Trophoblast cell (in vitro differentiated cells and primary cell): ENCODE measurements around the gene PRPF18.

Source experiments
- DNase-seq, 2 donors: peaks; one replicate each; pipeline ENCODE4 v3.0.0-alpha.2; 2016
- H2AFZ ChIP-seq: 2 replicates; pipeline ENCODE4 v1.6.1; 2013; ENCODE audit warnings: low read length, moderate library complexity, mild to moderate bottlenecking; ENCODE audit not compliant: insufficient read depth, poor library complexity
- H2AK5ac ChIP-seq: 2 replicates; pipeline ENCODE4 v1.6.1; 2013; ENCODE audit warnings: mild to moderate bottlenecking, low read length
- H2BK120ac ChIP-seq: 2 replicates; pipeline ENCODE4 v1.6.1; 2013; ENCODE audit warnings: low read length, mild to moderate bottlenecking, moderate library complexity; ENCODE audit not compliant: insufficient read depth, poor library complexity
- H2BK12ac ChIP-seq: 2 replicates; pipeline ENCODE4 v1.6.1; 2013; ENCODE audit warnings: mild to moderate bottlenecking, low read length, moderate library complexity
- H2BK5ac ChIP-seq: 2 replicates; pipeline ENCODE4 v1.6.1; 2013; ENCODE audit warnings: low read length, low read depth, moderate library complexity, mild to moderate bottlenecking; ENCODE audit not compliant: poor library complexity
- H3K14ac ChIP-seq: 2 replicates; pipeline ENCODE4 v1.6.1; 2013; ENCODE audit warnings: mild to moderate bottlenecking, low read length
- H3K18ac ChIP-seq: 2 replicates; pipeline ENCODE4 v1.6.1; 2013; ENCODE audit warnings: mild to moderate bottlenecking, low read length
- H3K23ac ChIP-seq: 2 replicates; pipeline ENCODE4 v1.6.1; 2013; ENCODE audit warnings: low read length
- H3K27ac ChIP-seq: 2 replicates; pipeline ENCODE4 v1.5.1; 2013; ENCODE audit warnings: low read depth, mild to moderate bottlenecking, inconsistent platforms, low read length, moderate library complexity
- H3K27me3 ChIP-seq: 2 replicates; pipeline ENCODE4 v1.6.1; 2013; ENCODE audit warnings: inconsistent platforms, mild to moderate bottlenecking, low read length, moderate library complexity; ENCODE audit not compliant: insufficient read depth
- H3K36me3 ChIP-seq, 2 experiments: 1 replicate in 1 of 2; 2 replicates in 1 of 2; pipeline ENCODE4 v1.6.1; 2013; ENCODE audit warnings: low read length in 2 of 2, mild to moderate bottlenecking in 2 of 2, moderate library complexity in 1 of 2; ENCODE audit not compliant: insufficient read depth in 2 of 2, control insufficient read depth in 1 of 2
- H3K4ac ChIP-seq: 2 replicates; pipeline ENCODE4 v1.6.1; 2013; ENCODE audit warnings: low read depth, mild to moderate bottlenecking, low read length, moderate library complexity
- H3K4me1 ChIP-seq, 2 experiments: 1 replicate in 1 of 2; 2 replicates in 1 of 2; pipeline ENCODE4 v1.6.1; 2013; ENCODE audit warnings: low read length in 2 of 2, mild to moderate bottlenecking in 2 of 2, moderate library complexity in 1 of 2; ENCODE audit not compliant: insufficient read depth in 2 of 2, control insufficient read depth in 1 of 2
- H3K4me2 ChIP-seq: 2 replicates; pipeline ENCODE4 v1.6.1; 2013; ENCODE audit warnings: inconsistent platforms, mild to moderate bottlenecking, low read length, moderate library complexity
- H3K4me3 ChIP-seq: 2 replicates; pipeline ENCODE4 v1.5.1; 2013; ENCODE audit warnings: mild to moderate bottlenecking, low read depth, low read length, inconsistent platforms
- H3K79me1 ChIP-seq: one replicate; pipeline ENCODE4 v1.6.1; 2013; ENCODE audit warnings: low read length
- H3K79me2 ChIP-seq: 2 replicates; pipeline ENCODE4 v1.6.1; 2013; ENCODE audit warnings: low read length, mild to moderate bottlenecking; ENCODE audit not compliant: control insufficient read depth, insufficient read depth, poor library complexity
- H3K9ac ChIP-seq: 2 replicates; pipeline ENCODE4 v1.6.1; 2013; ENCODE audit warnings: mild to moderate bottlenecking, low read length
- H3K9me3 ChIP-seq: 2 replicates; pipeline ENCODE4 v1.6.1; 2013; ENCODE audit warnings: low read depth, mild to moderate bottlenecking, control low read depth, inconsistent platforms, low read length; ENCODE audit not compliant: insufficient read depth
- H4K12ac ChIP-seq: 2 replicates; pipeline ENCODE4 v1.6.1; 2013; ENCODE audit warnings: low read depth, mild to moderate bottlenecking, low read length, moderate library complexity
- H4K8ac ChIP-seq: 2 replicates; pipeline ENCODE4 v1.6.1; 2013; ENCODE audit warnings: low read depth, mild to moderate bottlenecking, low read length, moderate library complexity
- H4K91ac ChIP-seq: one replicate; pipeline ENCODE4 v1.6.1; 2013; ENCODE audit warnings: low read depth, mild to moderate bottlenecking, low read length, moderate library complexity
- WGBS: extraction: QIAGEN DNeasy Blood & Tissue Kit; methylation state at CpG from one replicate; pipeline ENCODE4 v1.1.7; 2013; ENCODE audit warnings: missing lambda C conversion rate; ENCODE audit not compliant: insufficient read length, insufficient coverage; ENCODE audit errors: extremely low coverage; 5-methylcytosine and 5-hydroxymethylcytosine counted together

Gene PRPF18

GRCh38 chr10:13632884-13633440 is 46.2 kb downstream of the PRPF18 start:
- H4K8ac ChIP-seq: no peak overlapping the region
- H3K9me3 ChIP-seq: no peaks in the 10 kb centered on the region
- no peak overlapping the region for H3K27ac ChIP-seq
- H2AK5ac ChIP-seq: no peak overlapping the region
- H3K23ac ChIP-seq: no peak overlapping the region
- peaks cover 5 to 8% of the 10 kb centered on the region in 2 experiments for H3K36me3 ChIP-seq
- no peaks in the 10 kb centered on the region for H3K79me2 ChIP-seq
- H4K12ac ChIP-seq: no peak overlapping the region
- no CpG with 5 or more reads among the region's 5 CpGs for WGBS
- no peak overlapping the region for H3K14ac ChIP-seq
- no peaks in the 10 kb centered on the region for H3K79me1 ChIP-seq
- H3K18ac ChIP-seq: no peak overlapping the region
- DNase-seq: peak in 1 of 2 donors; percentile 25
- H3K4me1 ChIP-seq: no peaks in the 10 kb centered on the region
- no peak overlapping the region for H3K4ac ChIP-seq
- no peaks in the 10 kb centered on the region for H3K27me3 ChIP-seq
- H2BK12ac ChIP-seq: no peak overlapping the region
- H3K4me3 ChIP-seq: no peak overlapping the region
- no peak overlapping the region for H2BK5ac ChIP-seq
- no peak overlapping the region for H4K91ac ChIP-seq
- no peak overlapping the region for H2BK120ac ChIP-seq
- no peak overlapping the region for H3K4me2 ChIP-seq
- H2AFZ ChIP-seq: no peak overlapping the region
- no peak overlapping the region for H3K9ac ChIP-seq

- no peaks in the 10 kb centered on the region for H3K4me1 ChIP-seq
- no peak overlapping the region for H3K4ac ChIP-seq
- no peak overlapping the region for H3K4me2 ChIP-seq
- no peaks in the 10 kb centered on the region for H3K9me3 ChIP-seq
- no peak overlapping the region for H2BK12ac ChIP-seq
- peaks cover 5 to 9% of the 10 kb centered on the region in 2 experiments for H3K36me3 ChIP-seq
- no peak overlapping the region for H3K4me3 ChIP-seq
- H3K18ac ChIP-seq: no peak overlapping the region
- peak; percentile 57 to 81 for DNase-seq
- no CpG with 5 or more reads among the region's 7 CpGs for WGBS
- no peak overlapping the region for H2AFZ ChIP-seq
- H3K9ac ChIP-seq: no peak overlapping the region
- no peak overlapping the region for H2BK120ac ChIP-seq
- H3K79me2 ChIP-seq: no peaks in the 10 kb centered on the region
- no peak overlapping the region for H3K23ac ChIP-seq
- H4K91ac ChIP-seq: no peak overlapping the region
- H3K14ac ChIP-seq: no peak overlapping the region
- no peaks in the 10 kb centered on the region for H3K79me1 ChIP-seq
- H2AK5ac ChIP-seq: no peak overlapping the region
- no peak overlapping the region for H3K27ac ChIP-seq
- H2BK5ac ChIP-seq: no peak overlapping the region
- no peak overlapping the region for H4K12ac ChIP-seq
- no peaks in the 10 kb centered on the region for H3K27me3 ChIP-seq
- no peak overlapping the region for H4K8ac ChIP-seq
These were observed 46.9 kb downstream of the PRPF18 start for GRCh38 chr10:13633689-13634088.

DNA sequence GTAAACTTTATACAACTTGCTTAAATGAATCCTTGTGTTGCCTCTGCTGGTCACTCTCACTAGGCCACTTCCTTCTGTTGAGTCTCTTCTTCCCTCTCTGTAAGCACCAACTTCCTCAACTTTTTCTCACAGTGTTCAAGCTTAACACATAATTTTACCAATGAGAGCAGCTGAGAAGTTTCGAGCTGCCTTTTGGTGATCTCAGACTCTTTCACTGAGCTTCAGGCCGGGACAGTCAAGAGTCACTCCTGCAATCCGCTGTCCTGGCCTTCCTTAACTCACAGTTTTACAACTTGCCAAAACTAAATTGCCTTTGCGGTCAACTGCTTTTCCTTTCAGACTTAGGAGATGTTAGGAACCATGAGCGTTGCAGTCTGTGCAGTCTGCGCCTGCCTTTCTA is 47.4 kb downstream of the PRPF18 start:
- H3K36me3 ChIP-seq: peaks cover 5 to 9% of the 10 kb centered on the region in 2 experiments
- no peak overlapping the region for H3K14ac ChIP-seq
- WGBS: no CpG with 5 or more reads among the region's 6 CpGs

DNA sequence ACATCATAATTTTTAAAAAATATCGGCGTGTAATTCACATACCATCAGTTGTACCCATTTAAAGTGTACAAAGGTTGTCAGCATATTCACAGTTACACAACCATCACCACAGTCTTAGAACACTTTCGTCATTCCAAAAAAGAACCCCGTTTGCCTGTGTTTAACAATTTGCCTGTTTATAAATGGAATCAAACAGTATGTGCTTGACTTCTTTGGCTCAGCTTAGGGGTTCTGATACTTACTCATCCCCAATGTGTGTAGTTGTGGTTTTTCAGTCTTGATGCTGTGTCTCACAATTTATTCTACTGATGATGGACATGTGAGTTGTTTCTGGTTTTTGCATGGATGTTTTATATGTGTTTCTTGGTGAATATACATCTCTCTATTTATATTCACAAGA is 50.0 kb downstream of the PRPF18 start:
- Histone ChIP-seq H2BK12ac (no peak overlapping the region), H3K4me2 (no peak overlapping the region), H3K27ac (no peak overlapping the region), H3K9ac (no peak overlapping the region), H2AK5ac (no peak overlapping the region), H3K4me1 (no peaks in the 10 kb centered on the region), H2BK120ac (no peak overlapping the region), H3K4me3 (no peak overlapping the region), H4K12ac (no peak overlapping the region), H2AFZ (no peak overlapping the region), H2BK5ac (no peak overlapping the region), H3K79me1 (no peaks in the 10 kb centered on the region), H3K23ac (no peak overlapping the region), H4K91ac (no peak overlapping the region), H4K8ac (no peak overlapping the region), H3K79me2 (no peaks in the 10 kb centered on the region), H3K9me3 (no peaks in the 10 kb centered on the region), H3K36me3 (peaks cover 3 to 11% of the 10 kb centered on the region in 2 experiments), H3K14ac (no peak overlapping the region), H3K27me3 (no peaks in the 10 kb centered on the region), H3K4ac (no peak overlapping the region), H3K18ac (no peak overlapping the region)
- DNase-seq: no peak
- no CpG with 5 or more reads among the region's 4 CpGs for WGBS

More for the DNA sequence above, 47.4 kb downstream of the PRPF18 start:
- Histone ChIP-seq H3K4me3 (no peak overlapping the region), H2AK5ac (no peak overlapping the region), H2BK5ac (no peak overlapping the region), H3K23ac (no peak overlapping the region), H3K4me1 (no peaks in the 10 kb centered on the region), H3K9me3 (no peaks in the 10 kb centered on the region), H2BK120ac (no peak overlapping the region), H3K27ac (no peak overlapping the region), H4K91ac (no peak overlapping the region), H2BK12ac (no peak overlapping the region), H2AFZ (no peak overlapping the region), H4K8ac (no peak overlapping the region), H3K79me2 (no peaks in the 10 kb centered on the region), H3K27me3 (no peaks in the 10 kb centered on the region), H3K4me2 (no peak overlapping the region), H4K12ac (no peak overlapping the region), H3K18ac (no peak overlapping the region), H3K4ac (no peak overlapping the region), H3K79me1 (no peaks in the 10 kb centered on the region), H3K9ac (no peak overlapping the region)
- peak in 1 of 2 donors; percentile 21 for DNase-seq
